Ovary (tissue), 9 donors: ENCODE measurements around the gene LEF1. TPM values are rescaled to one million over a fixed set of nuclear protein-coding genes. Genes with fewer than 3 reads are reported as not detected.

Experiments used
- DNase-seq, 5 donors: peaks; one replicate each; pipeline ENCODE4 v3.0.0-alpha.2; 2019 to 2020
- H3K27ac ChIP-seq, 2 donors: fragments of 200-600 bp; one replicate each; pipeline versions ENCODE4 v1.5.1 to v1.8.0; 2019 to 2022
- H3K27me3 ChIP-seq: fragments of 200-600 bp; one replicate; pipeline ENCODE4 v1.8.0; 2022
- H3K36me3 ChIP-seq: fragments of 200-600 bp; sonication (generic); one replicate; pipeline ENCODE4 v1.5.1; 2019
- H3K4me1 ChIP-seq: one replicate; pipeline ENCODE4 v1.8.1; 2013; ENCODE audit warnings: mild to moderate bottlenecking, moderate library complexity; ENCODE audit not compliant: insufficient read depth
- H3K4me3 ChIP-seq: fragments of 200-600 bp; sonication (generic); one replicate; pipeline ENCODE4 v1.5.1; 2017
- H3K9me3 ChIP-seq, 2 donors: fragments of 200-600 bp in 1 of 2; sonication (generic) in 1 of 2; one replicate each; pipeline versions ENCODE4 v1.5.1 to v1.8.1; 2013 to 2019; ENCODE audit warnings: mild to moderate bottlenecking in 1 of 2, moderate library complexity in 1 of 2
- EP300 ChIP-seq: sonication (generic); formaldehyde crosslinking; IDR thresholded peaks from one replicate; pipeline ENCODE4 v1.6.1; 2017; ENCODE audit warnings: antibody characterized with exemption
- POLR2A ChIP-seq: fragments of 450-650 bp; IDR thresholded peaks from one replicate; pipeline ENCODE4 v1.6.1; 2017; ENCODE audit warnings: antibody characterized with exemption, mild to moderate bottlenecking, moderate library complexity
- WGBS, 3 donors: extraction: QIAGEN DNeasy Blood & Tissue Kit in 1 of 3; methylation state at CpG; one replicate each; pipeline versions ENCODE4 v1.1.5 to v1.1.7; 2013 to 2017; 5-methylcytosine and 5-hydroxymethylcytosine counted together
- intact Hi-C, 4 donors: fragments of 100-400 bp; cut with DNase I; formaldehyde crosslinking; loops; one replicate each; pipeline versions ENCODE4 v1.11.0 to v1.15.1; 2022 to 2023
- polyA plus RNA-seq, 2 donors: library from polyadenylated mRNA; stranded (reverse); fragments of 200-250 nt in 1 of 2; fragments of 350-450 nt in 1 of 2; fragmentation: Illumina TruSeq in 1 of 2; extraction: RNeasy Lipid Tissue Mini Kit (QIAGEN cat#74804) in 1 of 2; gene quantifications; one replicate each; pipeline ENCODE4 v1.2.3, GENCODE V29; 2013 to 2014
- total RNA-seq, 7 donors: library from RNA; depleted of rRNA in 2 of 7; stranded (reverse); fragments of >200 nt in 2 of 7; fragmentation: NEBNext Ultra II Directional in 3 of 7; extraction: Animal tissue kit (Norgen Biotek cat#: 25700) in 3 of 7; gene quantifications; one replicate each; pipeline versions ENCODE4 v1.1.0 to v1.2.4, GENCODE V29; 2016 to 2023
- TF ChIP-seq, protein P1 (sequence below), 3 donors: fragments of 450-650 bp in 2 of 3; fragments of 200-600 bp in 1 of 3; IDR thresholded peaks; one replicate each; pipeline versions ENCODE4 v1.5.1 to v1.8.0; 2016 to 2022; ENCODE audit warnings: antibody characterized with exemption in 3 of 3, mild to moderate bottlenecking in 1 of 3
- donor health status: DM: no; HTN: no; CAD: no; lungs with moderate emphysema.
- donor health status: DM: no; HTN: no; CAD: no.
- donor health status: Bipolar disorder and iron deficiency.
- donor health status: DM: yes; HTN: yes; CAD: no.
- donor health status: DM: no; HTN: no; CAD: no.
- donor health status: DM: yes; HTN: yes; CAD: no.

The LEF1 gene
- total and polyA plus RNA-seq, 9 donors = 1.8 to 30.1 (median 6.0) TPM

DNA sequence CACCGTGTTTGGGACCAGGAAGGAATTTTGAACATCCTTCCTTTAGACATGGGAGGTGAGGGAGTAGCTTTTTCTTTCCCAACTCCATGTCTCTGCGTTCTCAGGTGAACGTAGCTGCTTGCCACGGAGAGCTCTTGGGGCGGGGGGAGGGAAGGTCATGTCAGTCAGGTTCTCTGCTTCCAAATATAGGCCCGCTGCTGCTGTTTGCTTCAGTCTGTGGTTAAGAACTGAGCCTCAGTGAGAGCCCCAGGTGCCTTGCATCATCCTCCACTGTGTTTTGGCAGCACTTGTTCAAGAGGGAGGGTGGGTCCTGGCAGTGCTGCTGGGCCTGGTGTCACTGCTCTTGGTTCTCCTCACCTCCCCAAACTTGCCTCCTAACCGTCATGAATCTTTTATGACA is 132.5 kb downstream of the LEF1 start:
- no peaks in the 10 kb centered on the region for H3K36me3 ChIP-seq
- no peak for DNase-seq
- TF ChIP-seq, protein P1, sequence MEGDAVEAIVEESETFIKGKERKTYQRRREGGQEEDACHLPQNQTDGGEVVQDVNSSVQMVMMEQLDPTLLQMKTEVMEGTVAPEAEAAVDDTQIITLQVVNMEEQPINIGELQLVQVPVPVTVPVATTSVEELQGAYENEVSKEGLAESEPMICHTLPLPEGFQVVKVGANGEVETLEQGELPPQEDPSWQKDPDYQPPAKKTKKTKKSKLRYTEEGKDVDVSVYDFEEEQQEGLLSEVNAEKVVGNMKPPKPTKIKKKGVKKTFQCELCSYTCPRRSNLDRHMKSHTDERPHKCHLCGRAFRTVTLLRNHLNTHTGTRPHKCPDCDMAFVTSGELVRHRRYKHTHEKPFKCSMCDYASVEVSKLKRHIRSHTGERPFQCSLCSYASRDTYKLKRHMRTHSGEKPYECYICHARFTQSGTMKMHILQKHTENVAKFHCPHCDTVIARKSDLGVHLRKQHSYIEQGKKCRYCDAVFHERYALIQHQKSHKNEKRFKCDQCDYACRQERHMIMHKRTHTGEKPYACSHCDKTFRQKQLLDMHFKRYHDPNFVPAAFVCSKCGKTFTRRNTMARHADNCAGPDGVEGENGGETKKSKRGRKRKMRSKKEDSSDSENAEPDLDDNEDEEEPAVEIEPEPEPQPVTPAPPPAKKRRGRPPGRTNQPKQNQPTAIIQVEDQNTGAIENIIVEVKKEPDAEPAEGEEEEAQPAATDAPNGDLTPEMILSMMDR (IDR thresholded peaks at IDR 0.05) = no peak
- TF ChIP-seq POLR2A = no peak
- no peak for TF ChIP-seq EP300
- no peaks in the 10 kb centered on the region for H3K27me3 ChIP-seq
- no peak overlapping the region for H3K27ac ChIP-seq
- intact Hi-C loops = no loop called here
- no peaks in the 10 kb centered on the region for H3K4me1 ChIP-seq
- no peaks in the 10 kb centered on the region for H3K9me3 ChIP-seq
- H3K4me3 ChIP-seq = no peak overlapping the region
- WGBS, 3 donors = 73 to 83% (median 82%) methylated on average over 7 of the region's 7 CpGs

DNA sequence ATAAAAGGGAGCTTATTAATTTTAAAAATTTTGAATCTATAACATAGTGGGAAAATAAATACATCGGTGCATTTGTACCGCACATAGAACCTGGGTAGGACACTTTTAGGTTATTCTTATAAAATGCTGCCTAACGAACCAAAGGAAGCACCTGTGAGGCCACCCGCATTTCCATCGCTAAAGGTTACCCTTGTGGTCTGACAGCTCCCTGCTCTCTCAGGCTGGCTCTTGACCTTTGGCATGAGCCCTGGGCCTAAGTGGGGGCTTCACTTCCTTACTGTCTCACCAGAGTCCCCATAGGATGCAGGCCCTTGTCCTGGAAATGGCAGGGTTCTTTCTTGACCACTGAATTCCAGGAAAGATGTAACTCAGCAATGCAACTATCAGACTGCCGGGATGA is 133.0 kb downstream of the LEF1 start:
- Histone ChIP-seq H3K36me3 (no peaks in the 10 kb centered on the region), H3K4me3 (no peak overlapping the region), H3K27me3 (no peaks in the 10 kb centered on the region), H3K9me3 (no peaks in the 10 kb centered on the region), H3K27ac (no peak overlapping the region), H3K4me1 (no peaks in the 10 kb centered on the region)
- intact Hi-C loops = no loop called here
- WGBS, 3 donors = 86 to 91% (median 91%) methylated on average over 6 of the region's 6 CpGs
- no peak for DNase-seq
- TF ChIP-seq EP300 = no peak
- TF ChIP-seq, protein P1 (IDR thresholded peaks at IDR 0.05) = no peak
- TF ChIP-seq POLR2A = no peak

DNA sequence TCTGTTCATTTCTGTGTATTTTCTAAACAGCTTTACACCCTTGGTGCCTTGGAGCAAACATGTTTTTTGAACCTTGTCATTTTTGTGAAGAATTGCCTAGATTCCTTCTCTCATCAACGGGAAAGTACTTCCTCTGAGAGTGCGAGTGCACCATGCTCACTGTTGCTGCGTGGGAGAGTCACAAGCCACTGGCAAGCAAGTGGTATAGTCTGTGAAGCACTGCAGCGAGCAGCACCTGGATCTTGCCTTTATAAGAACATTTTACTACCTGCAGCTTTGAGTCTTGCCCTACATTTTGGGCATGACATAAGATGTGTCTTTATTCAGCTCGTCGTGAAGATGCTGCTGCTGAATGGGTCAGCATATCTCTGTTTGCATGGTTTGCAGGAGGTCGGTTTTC is 134.2 kb downstream of the LEF1 start:
- Histone ChIP-seq H3K9me3 (no peaks in the 10 kb centered on the region), H3K27me3 (no peaks in the 10 kb centered on the region), H3K4me1 (no peaks in the 10 kb centered on the region), H3K36me3 (no peaks in the 10 kb centered on the region), H3K27ac (no peak overlapping the region), H3K4me3 (no peak overlapping the region)
- intact Hi-C loops = no loop called here
- DNase-seq = no peak
- WGBS, 3 donors = 70 to 79% (median 71%) methylated on average over 7 of the region's 7 CpGs
- TF ChIP-seq, protein P1 (IDR thresholded peaks at IDR 0.05) = no peak

DNA sequence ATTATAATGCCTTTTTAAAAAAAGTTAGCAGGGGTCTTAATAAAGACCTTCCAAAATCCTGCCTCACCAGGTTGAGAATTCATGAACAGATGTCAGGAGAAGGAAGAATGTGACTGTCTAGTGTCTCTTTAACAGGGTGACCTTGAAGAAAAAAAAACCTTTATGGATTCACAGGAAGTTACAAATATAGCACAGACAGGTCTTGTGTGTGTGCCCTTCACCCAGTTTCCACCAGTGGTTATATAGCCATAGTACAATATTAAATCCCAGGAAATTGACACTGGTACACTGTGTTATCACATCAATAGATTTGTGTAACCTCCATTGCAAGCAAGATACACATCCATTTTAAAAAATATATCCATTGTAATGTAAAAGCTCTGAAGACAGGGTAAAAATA is 135.4 kb downstream of the LEF1 start:
- Histone ChIP-seq H3K36me3 (no peaks in the 10 kb centered on the region), H3K27me3 (no peaks in the 10 kb centered on the region), H3K9me3 (no peaks in the 10 kb centered on the region), H3K4me3 (no peak overlapping the region), H3K27ac (no peak overlapping the region), H3K4me1 (no peaks in the 10 kb centered on the region)
- DNase-seq = no peak
- TF ChIP-seq, protein P1 (IDR thresholded peaks at IDR 0.05) = no peak
- TF ChIP-seq EP300 = no peak
- no peak for TF ChIP-seq POLR2A
- intact Hi-C loops = no loop called here
